Tibial artery (tissue), 4 donors: ENCODE measurements around the gene USHBP1.

ENCODE experiments used
- DNase-seq, 2 donors: peaks; one replicate each; pipeline ENCODE4 v3.0.0-alpha.2; 2019
- H3K27ac ChIP-seq, 2 donors: fragments of 200-600 bp; sonication (generic) in 1 of 2; 1 replicate in 1 of 2; 2 replicates in 1 of 2; pipeline ENCODE4 v1.5.1; 2018 to 2019; ENCODE audit warnings: mild to moderate bottlenecking in 1 of 2
- H3K27me3 ChIP-seq, 2 donors: fragments of 200-600 bp; sonication (generic) in 1 of 2; one replicate each; pipeline versions ENCODE4 v1.5.1 to v1.6.0; 2016 to 2019
- H3K36me3 ChIP-seq, 3 donors: fragments of 200-600 bp; sonication (generic) in 2 of 3; one replicate each; pipeline ENCODE4 v1.5.1; 2016 to 2019; ENCODE audit warnings: mild to moderate bottlenecking in 2 of 3
- H3K4me1 ChIP-seq, 4 donors: fragments of 200-600 bp; sonication (generic) in 2 of 4; 1 replicate in 3 of 4; 2 replicates in 1 of 4; pipeline ENCODE4 v1.5.1; 2016 to 2019
- H3K4me3 ChIP-seq, 2 donors: fragments of 200-600 bp; sonication (generic) in 1 of 2; 1 replicate in 1 of 2; 2 replicates in 1 of 2; pipeline ENCODE4 v1.5.1; 2018 to 2019; ENCODE audit warnings: mild to moderate bottlenecking in 2 of 2
- H3K9me3 ChIP-seq, 3 donors: fragments of 200-600 bp; sonication (generic) in 1 of 3; one replicate each; pipeline ENCODE4 v1.5.1; 2016 to 2019
- CTCF ChIP-seq, 2 experiments: fragments of 200-600 bp in 1 of 2; fragments of 450-650 bp in 1 of 2; IDR thresholded peaks; one replicate each; pipeline ENCODE4 v1.5.1; 2017 to 2019; ENCODE audit warnings: antibody characterized with exemption in 2 of 2, mild to moderate bottlenecking in 1 of 2, moderate library complexity in 1 of 2
- intact Hi-C: fragments of 100-400 bp; cut with DNase I; formaldehyde crosslinking; loops from one replicate; pipeline ENCODE4 v1.15.0; 2023; ENCODE audit warnings: low total_unique reads

Gene USHBP1

GRCh38 chr19:17293605-17294004, 29.1 kb upstream of the USHBP1 start:
- Histone ChIP-seq H3K27me3 (peaks cover 0 to 8% of the 10 kb centered on the region in 2 donors), H3K27ac (no peak overlapping the region), H3K4me3 (no peak overlapping the region), H3K4me1 (peaks cover 0 to 17% (median 8%) of the 10 kb centered on the region in 4 donors), H3K9me3 (no peaks in the 10 kb centered on the region), H3K36me3 (peaks cover 0 to 20% (median 7%) of the 10 kb centered on the region in 3 donors)
- no peak for TF ChIP-seq CTCF (IDR thresholded peaks at IDR 0.05)
- no peak for DNase-seq
- intact Hi-C loops, result no loop called here

GRCh38 chr19:17292301-17293074, 27.9 kb upstream of the USHBP1 start:
- H3K27ac ChIP-seq, result peak overlapping the region; percentile 56 to 78
- intact Hi-C loops, result no loop called here
- TF ChIP-seq CTCF (IDR thresholded peaks at IDR 0.05), result peak; percentile 72 to 74

GRCh38 chr19:17289489-17289888, 24.9 kb upstream of the USHBP1 start:
- Histone ChIP-seq H3K4me1 (peaks cover 0 to 17% (median 8%) of the 10 kb centered on the region in 4 donors), H3K9me3 (no peaks in the 10 kb centered on the region), H3K27me3 (peaks cover 0 to 9% of the 10 kb centered on the region in 2 donors), H3K4me3 (no peak overlapping the region), H3K36me3 (peaks cover 0 to 5% (median 0%) of the 10 kb centered on the region in 3 donors), H3K27ac (no peak overlapping the region)
- no peak for TF ChIP-seq CTCF (IDR thresholded peaks at IDR 0.05)
- no peak for DNase-seq
- intact Hi-C loops, result no loop called here

More at GRCh38 chr19:17292301-17293074, 27.9 kb upstream of the USHBP1 start:
- Histone ChIP-seq H3K9me3 (no peaks in the 10 kb centered on the region), H3K4me1 (peaks cover 0 to 17% (median 8%) of the 10 kb centered on the region in 4 donors), H3K27me3 (peaks cover 0 to 9% of the 10 kb centered on the region in 2 donors), H3K36me3 (peaks cover 0 to 13% (median 0%) of the 10 kb centered on the region in 3 donors), H3K4me3 (peak overlapping the region; percentile 54 to 71)
- peak; percentile 78 to 85 for DNase-seq

GRCh38 chr19:17286752-17287151, 22.2 kb upstream of the USHBP1 start:
- no peak overlapping the region for H3K4me3 ChIP-seq
- H3K27ac ChIP-seq, result no peak overlapping the region
- H3K9me3 ChIP-seq, result no peaks in the 10 kb centered on the region
- no peak for TF ChIP-seq CTCF (IDR thresholded peaks at IDR 0.05)
- peaks cover 0 to 26% of the 10 kb centered on the region in 2 donors for H3K27me3 ChIP-seq
- H3K4me1 ChIP-seq, result peaks cover 0 to 18% (median 10%) of the 10 kb centered on the region in 4 donors
- no peaks in the 10 kb centered on the region for H3K36me3 ChIP-seq
- intact Hi-C loops, result no loop called here
- DNase-seq, result no peak

GRCh38 chr19:17286263-17286662, 21.7 kb upstream of the USHBP1 start:
- Histone ChIP-seq H3K9me3 (no peaks in the 10 kb centered on the region), H3K4me3 (no peak overlapping the region), H3K27me3 (peaks cover 4 to 31% of the 10 kb centered on the region in 2 donors), H3K4me1 (peaks cover 0 to 21% (median 15%) of the 10 kb centered on the region in 4 donors), H3K36me3 (no peaks in the 10 kb centered on the region), H3K27ac (no peak overlapping the region)
- intact Hi-C loops, result no loop called here
- DNase-seq, result no peak
- no peak for TF ChIP-seq CTCF (IDR thresholded peaks at IDR 0.05)
